ENCODE measurements around the gene ADNP. TPM values are rescaled to one million over a fixed set of nuclear protein-coding genes. Genes with fewer than 3 reads are reported as not detected.

ADNP gene
- total RNA-seq, 4 donors from 2014 or later: 40.2 to 57.9 (median 47.4) TPM

- WGBS, 2 donors: 41 to 63% methylated on average over 4 to 6 of the region's 6 CpGs
Measured at GRCh38 chr20:50932016-50932485, 814 bp upstream of the ADNP start.

GRCh38 chr20:50930976-50931305 is 296 bp downstream of the ADNP start:
- no peaks in the 10 kb centered on the region for H3K9me3 ChIP-seq
- peaks cover 0 to 45% (median 28%) of the 10 kb centered on the region in 4 donors for H3K4me1 ChIP-seq
- no peak for TF ChIP-seq CTCF (IDR thresholded peaks at IDR 0.05)
- no peak for TF ChIP-seq EP300 (IDR thresholded peaks at IDR 0.05)
- TF ChIP-seq POLR2A (IDR thresholded peaks at IDR 0.05): no peak
- H3K4me3 ChIP-seq: peak overlapping the region; percentile 52 to 91 (median 62)
- H3K27ac ChIP-seq: peak overlapping the region; percentile 95 to 99 (median 99)
- 0 to 2% methylated on average over 9 to 10 of the region's 45 CpGs for WGBS, 2 donors
- DNase-seq (ENCODE audit: low spot score in 2 of 2): no peak
- peaks cover 0 to 31% (median 0%) of the 10 kb centered on the region in 3 donors for H3K36me3 ChIP-seq
- no peaks in the 10 kb centered on the region for H3K27me3 ChIP-seq

More at GRCh38 chr20:50932016-50932485, 814 bp upstream of the ADNP start:
- Histone ChIP-seq H3K9me3 (no peaks in the 10 kb centered on the region), H3K4me1 (peaks cover 0 to 34% (median 23%) of the 10 kb centered on the region in 4 donors), H3K4me3 (peak overlapping the region; percentile 52 to 91 (median 62)), H3K27ac (peak overlapping the region; percentile 95 to 99 (median 99)), H3K36me3 (peaks cover 0 to 34% (median 0%) of the 10 kb centered on the region in 3 donors), H3K27me3 (no peaks in the 10 kb centered on the region)
- TF ChIP-seq EP300 (IDR thresholded peaks at IDR 0.05) (no peak), CTCF (IDR thresholded peaks at IDR 0.05) (no peak), POLR2A (IDR thresholded peaks at IDR 0.05) (no peak)
- no peak for DNase-seq (ENCODE audit: low spot score in 2 of 2)

DNA sequence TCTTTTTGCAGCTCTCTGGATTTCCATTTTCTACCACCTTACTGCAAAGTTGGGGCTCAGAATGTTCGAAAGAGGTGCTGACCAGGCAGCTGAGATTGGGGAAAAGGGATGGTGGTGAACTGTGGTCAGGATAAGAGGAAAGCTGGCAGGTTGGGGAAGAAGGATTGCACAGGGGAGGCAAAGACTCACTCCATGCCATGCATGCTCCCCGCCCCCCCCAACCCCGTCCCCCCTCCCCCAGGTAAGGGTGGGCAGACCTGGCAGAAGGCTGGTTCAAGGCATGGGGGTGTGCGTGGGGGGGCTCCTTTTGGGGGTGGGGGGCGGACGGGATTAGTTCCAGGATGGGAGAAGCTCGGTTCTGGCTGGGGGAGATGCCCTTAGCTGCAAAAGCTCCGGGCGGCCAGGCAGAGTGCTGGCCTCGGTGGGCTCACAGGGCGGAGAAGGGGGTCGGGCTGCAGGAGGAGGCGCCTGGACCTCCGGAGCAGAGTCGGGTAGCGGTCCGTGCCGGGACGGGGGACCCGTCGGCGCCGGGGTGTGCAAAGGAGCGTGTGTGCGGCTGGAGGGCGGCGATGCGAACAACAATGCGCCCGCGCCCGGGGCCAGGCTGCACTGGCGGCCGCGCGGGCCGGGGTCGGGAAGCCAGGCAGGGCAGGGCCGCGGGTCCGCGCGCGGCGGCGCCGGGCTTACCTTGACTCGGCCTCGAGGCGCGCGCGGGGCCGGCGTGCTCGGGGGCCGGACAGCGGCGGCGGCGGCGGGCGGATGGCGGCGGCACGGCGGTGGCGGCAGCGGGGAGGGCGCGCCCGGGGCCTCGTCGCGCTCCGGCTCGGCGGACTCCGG is 880 bp downstream of the ADNP start:
- DNase-seq (ENCODE audit: low spot score in 2 of 2): no peak
- H3K27me3 ChIP-seq: no peaks in the 10 kb centered on the region
- peak overlapping the region; percentile 78 to 99 (median 97) for H3K27ac ChIP-seq
- no peaks in the 10 kb centered on the region for H3K9me3 ChIP-seq
- peaks cover 0 to 26% (median 0%) of the 10 kb centered on the region in 3 donors for H3K36me3 ChIP-seq
- WGBS, 2 donors: 0 to 2% methylated on average over 10 to 50 of the region's 79 CpGs
- TF ChIP-seq CTCF (IDR thresholded peaks at IDR 0.05) (no peak), POLR2A (IDR thresholded peaks at IDR 0.05) (no peak), EP300 (IDR thresholded peaks at IDR 0.05) (no peak)
- H3K4me3 ChIP-seq: peak overlapping the region; percentile 63 to 91 (median 77)
- H3K4me1 ChIP-seq: peaks cover 0 to 51% (median 32%) of the 10 kb centered on the region in 4 donors

DNA sequence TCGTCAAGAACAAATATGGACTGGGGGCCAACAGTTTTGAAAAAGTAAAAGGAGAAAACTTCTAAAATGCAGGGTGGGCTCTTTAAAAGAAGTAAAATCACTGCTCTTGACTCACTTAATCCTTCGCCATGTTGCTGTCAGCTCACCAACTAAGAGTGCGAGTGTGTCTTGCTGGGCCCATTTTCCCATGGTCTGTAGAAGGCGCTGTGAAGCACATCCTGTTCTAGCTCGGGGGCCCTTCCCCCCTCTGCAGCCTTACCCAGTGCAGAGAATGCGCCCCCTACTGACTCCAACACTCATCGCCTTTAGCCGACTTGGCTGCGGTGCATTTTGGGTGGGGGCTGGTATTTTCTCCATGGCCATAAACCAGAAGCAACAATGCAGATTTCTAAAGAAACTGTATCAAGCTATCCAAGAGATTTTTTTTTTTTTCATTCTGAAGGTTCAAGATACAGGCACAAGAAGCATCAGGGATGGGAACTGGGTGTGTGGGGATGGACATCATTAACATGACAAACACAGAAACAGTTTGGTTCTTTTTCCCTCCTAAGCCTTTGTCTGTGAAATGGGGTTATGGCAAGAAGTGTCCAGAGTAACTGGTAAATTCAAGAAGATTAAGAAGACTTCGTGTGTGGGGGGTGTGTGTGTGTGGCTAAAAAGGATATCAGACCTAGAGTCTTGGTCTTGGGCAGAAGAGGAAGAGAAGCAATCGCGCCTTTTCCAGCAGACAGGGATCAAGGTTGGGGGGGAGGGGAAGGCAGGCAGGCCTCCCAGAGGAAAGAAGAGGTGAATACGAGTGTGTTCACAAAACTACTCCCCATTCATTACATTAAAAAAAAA is 1.7 kb downstream of the ADNP start:
- peak overlapping the region; percentile 63 to 91 (median 77) for H3K4me3 ChIP-seq
- H3K36me3 ChIP-seq: peaks cover 0 to 17% (median 0%) of the 10 kb centered on the region in 3 donors
- 8 to 11% methylated on average over 13 of the region's 13 CpGs for WGBS, 2 donors
- H3K4me1 ChIP-seq: peaks cover 0 to 59% (median 35%) of the 10 kb centered on the region in 4 donors
- H3K9me3 ChIP-seq: no peaks in the 10 kb centered on the region
- DNase-seq (ENCODE audit: low spot score in 2 of 2): peak; percentile 75 to 87
- no peaks in the 10 kb centered on the region for H3K27me3 ChIP-seq
- peak; percentile 76 to 85 (median 82) for TF ChIP-seq CTCF (IDR thresholded peaks at IDR 0.05)
- no peak for TF ChIP-seq POLR2A (IDR thresholded peaks at IDR 0.05)
- peak in 1 of 2 donors; percentile 66 for TF ChIP-seq EP300 (IDR thresholded peaks at IDR 0.05)
- peak overlapping the region; percentile 78 to 99 (median 86) for H3K27ac ChIP-seq
